HepG2 (cell line): ENCODE data around the gene DNAJB12. TPM values are rescaled to one million over a fixed set of nuclear protein-coding genes. Genes with fewer than 3 reads are reported as not detected.

Source experiments
- CC2D1A ChIP-seq: sonication (generic); formaldehyde crosslinking; IDR thresholded peaks from 2 replicates; pipeline ENCODE4 v1.8.1; 2023; ENCODE audit warnings: mild to moderate bottlenecking, missing genetic modification reagents
- ELF3 ChIP-seq: IDR thresholded peaks from 2 replicates; pipeline ENCODE4 v1.6.1; 2016; ENCODE audit warnings: missing genetic modification reagents, missing compliant biosample characterization
- GATAD2A ChIP-seq: IDR thresholded peaks from 2 replicates; pipeline ENCODE4 v1.6.1; 2016
- MED8 ChIP-seq: sonication (generic); formaldehyde crosslinking; IDR thresholded peaks from 2 replicates; pipeline ENCODE4 v1.8.1; 2023; ENCODE audit warnings: mild to moderate bottlenecking, missing genetic modification reagents; ENCODE audit not compliant: insufficient replicate concordance
- NCOA2 ChIP-seq: sonication (generic); formaldehyde crosslinking; IDR thresholded peaks from 2 replicates; pipeline ENCODE4 v1.8.0; 2022; ENCODE audit warnings: inconsistent platforms
- NR2F6 ChIP-seq, 2 experiments: IDR thresholded peaks; 2 replicates each; pipeline ENCODE4 v1.6.1; 2016; ENCODE audit warnings: antibody characterized with exemption in 1 of 2, mild to moderate bottlenecking in 1 of 2
- PCBP2 ChIP-seq: fragments of 200-400 bp; formaldehyde crosslinking; optimal IDR thresholded peaks from 2 replicates; pipeline ENCODE3; 2018; ENCODE audit warnings: low read length, low read depth; ENCODE audit not compliant: poor library complexity, severe bottlenecking
- RXRB ChIP-seq: IDR thresholded peaks from 2 replicates; pipeline ENCODE4 v1.6.1; 2016; ENCODE audit warnings: borderline replicate concordance, missing genetic modification reagents, missing compliant biosample characterization
- TBX3 ChIP-seq: fragments of 450-650 bp; IDR thresholded peaks from 2 replicates; pipeline ENCODE4 v1.6.1; 2017; ENCODE audit warnings: antibody characterized with exemption, mild to moderate bottlenecking, inconsistent platforms, borderline replicate concordance
- ZFP36L2 ChIP-seq: sonication (generic); formaldehyde crosslinking; IDR thresholded peaks from 2 replicates; pipeline ENCODE4 v1.4.0; 2020; ENCODE audit warnings: missing genetic modification reagents
- ZFX ChIP-seq: sonication (generic); formaldehyde crosslinking; IDR thresholded peaks from 2 replicates; pipeline ENCODE4 v1.4.0; 2020; ENCODE audit warnings: mild to moderate bottlenecking, low read depth, missing genetic modification reagents, moderate library complexity
- ZFY ChIP-seq: sonication (generic); formaldehyde crosslinking; IDR thresholded peaks from 2 replicates; pipeline ENCODE4 v1.4.0; 2020; ENCODE audit warnings: missing genetic modification reagents
- ZNF264 ChIP-seq: sonication (generic); formaldehyde crosslinking; IDR thresholded peaks from 2 replicates; pipeline ENCODE4 v1.4.0; 2020; ENCODE audit warnings: missing genetic modification reagents
- ZNF563 ChIP-seq: sonication (generic); formaldehyde crosslinking; IDR thresholded peaks from 2 replicates; pipeline ENCODE4 v1.8.0; 2022; ENCODE audit warnings: mild to moderate bottlenecking, moderate library complexity, missing genetic modification reagents
- ZNF616 ChIP-seq: sonication (generic); formaldehyde crosslinking; IDR thresholded peaks from 2 replicates; pipeline ENCODE4 v1.5.0; 2020; ENCODE audit warnings: low read depth, mild to moderate bottlenecking, missing genetic modification reagents
- ZNF83 ChIP-seq: sonication (generic); formaldehyde crosslinking; IDR thresholded peaks from 2 replicates; pipeline ENCODE4 v1.4.0; 2020; ENCODE audit warnings: missing genetic modification reagents, mild to moderate bottlenecking, borderline replicate concordance
- polyA plus RNA-seq, 8 experiments: library from polyadenylated mRNA; depleted of rRNA in 3 of 8; stranded (reverse) in 7 of 8; unstranded in 1 of 8; fragments of >200 nt; fragmentation: Illumina TruSeq in 4 of 8; extraction: Trizol in 4 of 8; gene quantifications; 2 replicates each; pipeline versions ENCODE4 v1.2.1 to v1.2.3, GENCODE V29; 2011 to 2016; ENCODE audit warnings: low read depth in 4 of 8, missing spikeins in 1 of 8, mixed read lengths in 1 of 8; ENCODE audit not compliant: insufficient read depth in 1 of 8
- total RNA-seq, 5 experiments: library from RNA; depleted of rRNA; stranded (reverse); fragments of >200 nt; fragmentation: Illumina TruSeq; extraction: Trizol; gene quantifications; 2 replicates each; pipeline ENCODE4 v1.2.3, GENCODE V29; 2016; ENCODE audit warnings: low read depth in 1 of 5
- TF ChIP-seq, protein P1 (sequence below): sonication (generic); formaldehyde crosslinking; IDR thresholded peaks from 2 replicates; pipeline ENCODE4 v1.4.0; 2020; ENCODE audit warnings: missing genetic modification reagents, borderline replicate concordance
- TF ChIP-seq, protein P2 (sequence below): sonication (generic); formaldehyde crosslinking; IDR thresholded peaks from 2 replicates; pipeline ENCODE4 v1.5.0; 2020; ENCODE audit warnings: mild to moderate bottlenecking, missing genetic modification reagents
- TF ChIP-seq, protein P3 (sequence below): sonication (generic); formaldehyde crosslinking; conservative IDR thresholded peaks from 2 replicates; pipeline ENCODE4 v1.4.0; 2020; ENCODE audit warnings: missing genetic modification reagents
- TF ChIP-seq, protein P4 (sequence below): sonication (generic); formaldehyde crosslinking; IDR thresholded peaks from 2 replicates; pipeline ENCODE4 v1.4.0; 2020; ENCODE audit warnings: missing genetic modification reagents

DNAJB12 gene
- total and polyA plus RNA-seq, 2 of the 13 experiments (the other 11 are each of a cell fraction or from before 2014, with no cell fraction given) = 10.8 to 18.2 TPM

DNA sequence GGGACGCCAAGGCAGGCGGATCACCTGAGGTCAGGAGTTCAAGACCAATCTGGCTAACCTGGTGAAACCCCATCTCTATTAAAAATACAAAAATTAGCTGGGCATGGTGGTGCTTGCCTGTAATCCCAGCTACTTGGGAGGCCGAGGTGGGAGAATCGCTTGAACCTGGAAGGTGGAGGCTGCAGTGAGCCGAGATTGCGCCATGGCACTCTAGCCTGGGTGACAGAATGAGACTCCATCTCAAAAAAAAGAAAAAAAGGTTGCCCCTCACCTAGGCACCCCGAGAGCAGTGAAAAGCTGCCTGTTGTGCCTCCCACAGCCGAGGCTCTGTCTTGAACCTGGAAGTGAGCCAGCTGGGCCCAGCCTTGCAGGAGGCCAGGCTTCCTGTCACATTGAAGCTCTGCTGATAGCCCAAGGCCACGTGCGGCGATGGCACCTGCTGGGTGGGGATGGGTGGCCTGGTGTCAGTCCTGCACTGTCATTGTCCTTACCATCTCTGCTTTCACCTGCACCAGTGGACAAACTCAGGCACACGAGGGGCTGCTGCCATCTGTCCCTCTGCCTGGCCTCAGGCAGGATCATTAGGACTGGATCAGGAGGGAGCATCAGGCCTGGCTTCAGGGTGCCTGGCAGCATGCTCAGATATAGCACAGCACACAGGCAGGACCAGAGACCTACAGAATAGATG lies 37.8 kb downstream of the DNAJB12 start (continued):
- TF ChIP-seq, protein P1, sequence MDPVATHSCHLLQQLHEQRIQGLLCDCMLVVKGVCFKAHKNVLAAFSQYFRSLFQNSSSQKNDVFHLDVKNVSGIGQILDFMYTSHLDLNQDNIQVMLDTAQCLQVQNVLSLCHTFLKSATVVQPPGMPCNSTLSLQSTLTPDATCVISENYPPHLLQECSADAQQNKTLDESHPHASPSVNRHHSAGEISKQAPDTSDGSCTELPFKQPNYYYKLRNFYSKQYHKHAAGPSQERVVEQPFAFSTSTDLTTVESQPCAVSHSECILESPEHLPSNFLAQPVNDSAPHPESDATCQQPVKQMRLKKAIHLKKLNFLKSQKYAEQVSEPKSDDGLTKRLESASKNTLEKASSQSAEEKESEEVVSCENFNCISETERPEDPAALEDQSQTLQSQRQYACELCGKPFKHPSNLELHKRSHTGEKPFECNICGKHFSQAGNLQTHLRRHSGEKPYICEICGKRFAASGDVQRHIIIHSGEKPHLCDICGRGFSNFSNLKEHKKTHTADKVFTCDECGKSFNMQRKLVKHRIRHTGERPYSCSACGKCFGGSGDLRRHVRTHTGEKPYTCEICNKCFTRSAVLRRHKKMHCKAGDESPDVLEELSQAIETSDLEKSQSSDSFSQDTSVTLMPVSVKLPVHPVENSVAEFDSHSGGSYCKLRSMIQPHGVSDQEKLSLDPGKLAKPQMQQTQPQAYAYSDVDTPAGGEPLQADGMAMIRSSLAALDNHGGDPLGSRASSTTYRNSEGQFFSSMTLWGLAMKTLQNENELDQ = no peak
- TF ChIP-seq NR2F6 (IDR thresholded peaks at IDR 0.05) (no peak), NR2F6 (CRISPR knock-in tag; IDR thresholded peaks at IDR 0.05) (peak; percentile 84), ZNF616 (CRISPR knock-in tag) (0 out of 2 replicates have a peak, but pooled peaks have one; percentile 56), MED8 (CRISPR knock-in tag) (peak; percentile 63), ZFP36L2 (CRISPR knock-in tag) (no peak), ZNF83 (CRISPR knock-in tag) (peak; percentile 29; the same call in 1 of the 2 replicates), PCBP2 (no peak), RXRB (CRISPR knock-in tag) (peak; percentile 69; the same call in 1 of the 2 replicates), ZNF563 (no peak; the same call in 1 of the 2 replicates), TBX3 (no peak), ZFX (CRISPR knock-in tag) (peak; percentile 97), GATAD2A (CRISPR knock-in tag) (peak; percentile 84), NCOA2 (CRISPR knock-in tag) (peak; percentile 83), ZFY (CRISPR knock-in tag) (peak; percentile 92), ELF3 (CRISPR knock-in tag) (peak; percentile 91), ZNF264 (CRISPR knock-in tag) (peak; percentile 70; the same call in 1 of the 2 replicates), CC2D1A (CRISPR knock-in tag) (no peak)
- TF ChIP-seq, protein P2, sequence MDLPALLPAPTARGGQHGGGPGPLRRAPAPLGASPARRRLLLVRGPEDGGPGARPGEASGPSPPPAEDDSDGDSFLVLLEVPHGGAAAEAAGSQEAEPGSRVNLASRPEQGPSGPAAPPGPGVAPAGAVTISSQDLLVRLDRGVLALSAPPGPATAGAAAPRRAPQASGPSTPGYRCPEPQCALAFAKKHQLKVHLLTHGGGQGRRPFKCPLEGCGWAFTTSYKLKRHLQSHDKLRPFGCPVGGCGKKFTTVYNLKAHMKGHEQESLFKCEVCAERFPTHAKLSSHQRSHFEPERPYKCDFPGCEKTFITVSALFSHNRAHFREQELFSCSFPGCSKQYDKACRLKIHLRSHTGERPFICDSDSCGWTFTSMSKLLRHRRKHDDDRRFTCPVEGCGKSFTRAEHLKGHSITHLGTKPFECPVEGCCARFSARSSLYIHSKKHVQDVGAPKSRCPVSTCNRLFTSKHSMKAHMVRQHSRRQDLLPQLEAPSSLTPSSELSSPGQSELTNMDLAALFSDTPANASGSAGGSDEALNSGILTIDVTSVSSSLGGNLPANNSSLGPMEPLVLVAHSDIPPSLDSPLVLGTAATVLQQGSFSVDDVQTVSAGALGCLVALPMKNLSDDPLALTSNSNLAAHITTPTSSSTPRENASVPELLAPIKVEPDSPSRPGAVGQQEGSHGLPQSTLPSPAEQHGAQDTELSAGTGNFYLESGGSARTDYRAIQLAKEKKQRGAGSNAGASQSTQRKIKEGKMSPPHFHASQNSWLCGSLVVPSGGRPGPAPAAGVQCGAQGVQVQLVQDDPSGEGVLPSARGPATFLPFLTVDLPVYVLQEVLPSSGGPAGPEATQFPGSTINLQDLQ = peak; percentile 63; the same call in 1 of the 2 replicates
- TF ChIP-seq, protein P3, sequence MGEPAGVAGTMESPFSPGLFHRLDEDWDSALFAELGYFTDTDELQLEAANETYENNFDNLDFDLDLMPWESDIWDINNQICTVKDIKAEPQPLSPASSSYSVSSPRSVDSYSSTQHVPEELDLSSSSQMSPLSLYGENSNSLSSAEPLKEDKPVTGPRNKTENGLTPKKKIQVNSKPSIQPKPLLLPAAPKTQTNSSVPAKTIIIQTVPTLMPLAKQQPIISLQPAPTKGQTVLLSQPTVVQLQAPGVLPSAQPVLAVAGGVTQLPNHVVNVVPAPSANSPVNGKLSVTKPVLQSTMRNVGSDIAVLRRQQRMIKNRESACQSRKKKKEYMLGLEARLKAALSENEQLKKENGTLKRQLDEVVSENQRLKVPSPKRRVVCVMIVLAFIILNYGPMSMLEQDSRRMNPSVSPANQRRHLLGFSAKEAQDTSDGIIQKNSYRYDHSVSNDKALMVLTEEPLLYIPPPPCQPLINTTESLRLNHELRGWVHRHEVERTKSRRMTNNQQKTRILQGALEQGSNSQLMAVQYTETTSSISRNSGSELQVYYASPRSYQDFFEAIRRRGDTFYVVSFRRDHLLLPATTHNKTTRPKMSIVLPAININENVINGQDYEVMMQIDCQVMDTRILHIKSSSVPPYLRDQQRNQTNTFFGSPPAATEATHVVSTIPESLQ (CRISPR knock-in tag) = no peak
- TF ChIP-seq, protein P4, sequence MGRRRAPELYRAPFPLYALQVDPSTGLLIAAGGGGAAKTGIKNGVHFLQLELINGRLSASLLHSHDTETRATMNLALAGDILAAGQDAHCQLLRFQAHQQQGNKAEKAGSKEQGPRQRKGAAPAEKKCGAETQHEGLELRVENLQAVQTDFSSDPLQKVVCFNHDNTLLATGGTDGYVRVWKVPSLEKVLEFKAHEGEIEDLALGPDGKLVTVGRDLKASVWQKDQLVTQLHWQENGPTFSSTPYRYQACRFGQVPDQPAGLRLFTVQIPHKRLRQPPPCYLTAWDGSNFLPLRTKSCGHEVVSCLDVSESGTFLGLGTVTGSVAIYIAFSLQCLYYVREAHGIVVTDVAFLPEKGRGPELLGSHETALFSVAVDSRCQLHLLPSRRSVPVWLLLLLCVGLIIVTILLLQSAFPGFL (CRISPR knock-in tag) = no peak
